IMR-90 (cell line): Measurements from ENCODE around the gene ELAVL1. TPM values are rescaled to one million over a fixed set of nuclear protein-coding genes. Genes with fewer than 3 reads are reported as not detected.

ENCODE experiments used
- ATAC-seq: fragments of 200-7000 bp; cut with Tn5 transposase; 2 replicates; pipeline ENCODE4 v1.9.1; 2020; ENCODE audit warnings: low read depth, mild to moderate bottlenecking, moderate library complexity
- BruUV-seq: library from RNA; stranded (reverse); fragments of 400-500 nt; replicated peaks from 2 replicates; lab custom pipeline; 2021; lab: Mats Ljungman, UMichigan
- CTCF ChIA-PET: fragments of 300-600 bp; formaldehyde crosslinking; extraction: SDS; loops from one replicate; lab custom pipeline; 2021; ENCODE audit warnings: antibody characterized with exemption; lab: Yijun Ruan, JAX
- POLR2A ChIA-PET: fragments of 300-600 bp; sonication (Branson Sonifier 250); formaldehyde crosslinking; loops from one replicate; lab custom pipeline; 2022; ENCODE audit warnings: antibody characterized with exemption; ENCODE audit not compliant: unreplicated experiment; lab: Charles Lee
- DNase-seq: peaks from one replicate; pipeline ENCODE4 v3.0.0; 2013
- H2AFZ ChIP-seq: replicated peaks from 2 replicates; pipeline ENCODE3; 2013; ENCODE audit warnings: low read length, mild to moderate bottlenecking; ENCODE audit not compliant: poor library complexity
- H2AK5ac ChIP-seq: 2 replicates; pipeline ENCODE4 v1.6.1; 2013; ENCODE audit warnings: low read depth, low read length, inconsistent platforms
- H2AK9ac ChIP-seq: replicated peaks from 2 replicates; pipeline ENCODE3; 2013; ENCODE audit warnings: mild to moderate bottlenecking, low read depth, low read length, moderate library complexity; ENCODE audit not compliant: poor library complexity
- H2BK120ac ChIP-seq: 2 replicates; pipeline ENCODE4 v1.6.1; 2013; ENCODE audit warnings: low read depth, low read length, inconsistent platforms
- H2BK15ac ChIP-seq: 3 replicates; pipeline ENCODE4 v1.6.1; 2013; ENCODE audit warnings: low read depth, low read length, inconsistent platforms
- H2BK20ac ChIP-seq: 2 replicates; pipeline ENCODE4 v1.6.1; 2013; ENCODE audit warnings: low read depth, mild to moderate bottlenecking, inconsistent platforms, low read length, moderate library complexity
- H2BK5ac ChIP-seq: 2 replicates; pipeline ENCODE4 v1.6.1; 2013; ENCODE audit warnings: mild to moderate bottlenecking, low read depth, low read length, inconsistent platforms; ENCODE audit not compliant: poor library complexity, severe bottlenecking
- H3K14ac ChIP-seq: replicated peaks from 2 replicates; pipeline ENCODE4 v1.6.1; 2013; ENCODE audit warnings: low read depth, low read length, inconsistent platforms
- H3K18ac ChIP-seq: 2 replicates; pipeline ENCODE4 v1.6.1; 2013; ENCODE audit warnings: low read depth, low read length, control low read depth
- H3K23ac ChIP-seq: 2 replicates; pipeline ENCODE4 v1.6.1; 2013; ENCODE audit warnings: low read depth, low read length, inconsistent platforms
- H3K27ac ChIP-seq: 2 replicates; pipeline ENCODE4 v1.5.1; 2013; ENCODE audit warnings: mild to moderate bottlenecking, control low read depth, low read length; ENCODE audit not compliant: insufficient read depth
- H3K27me3 ChIP-seq: 2 replicates; pipeline ENCODE4 v1.6.1; 2013; ENCODE audit warnings: low read length; ENCODE audit not compliant: control insufficient read depth, insufficient read depth
- H3K36me3 ChIP-seq: 2 replicates; pipeline ENCODE4 v1.6.1; 2013; ENCODE audit warnings: low read length, mixed read lengths; ENCODE audit not compliant: control insufficient read depth, insufficient read depth
- H3K4ac ChIP-seq: 2 replicates; pipeline ENCODE4 v1.6.1; 2013; ENCODE audit warnings: low read depth, low read length, inconsistent platforms
- H3K4me1 ChIP-seq: 2 replicates; pipeline ENCODE4 v1.6.1; 2013; ENCODE audit warnings: low read length, mixed read lengths; ENCODE audit not compliant: control insufficient read depth, insufficient read depth
- H3K4me2 ChIP-seq: 2 replicates; pipeline ENCODE4 v1.6.1; 2013; ENCODE audit warnings: low read depth, mild to moderate bottlenecking, control low read depth, low read length, moderate library complexity
- H3K4me3 ChIP-seq: 2 replicates; pipeline ENCODE4 v1.5.1; 2013; ENCODE audit warnings: low read depth, mild to moderate bottlenecking, control low read depth, low read length, moderate library complexity; ENCODE audit not compliant: insufficient read depth
- H3K56ac ChIP-seq: 2 replicates; pipeline ENCODE4 v1.6.1; 2013; ENCODE audit warnings: low read length, inconsistent platforms; ENCODE audit not compliant: insufficient read depth; ENCODE audit errors: extremely low read depth
- H3K79me1 ChIP-seq, 2 experiments: 2 replicates each; pipeline ENCODE4 v1.6.1; 2013; ENCODE audit warnings: low read length in 2 of 2, inconsistent platforms in 1 of 2, low read depth in 1 of 2
- H3K9ac ChIP-seq: 2 replicates; pipeline ENCODE4 v1.6.1; 2013; ENCODE audit warnings: low read depth, low read length, control low read depth
- H3K9me1 ChIP-seq: 2 replicates; pipeline ENCODE4 v1.6.1; 2013; ENCODE audit warnings: low read length, inconsistent platforms; ENCODE audit not compliant: insufficient read depth
- H3K9me3 ChIP-seq: 2 replicates; pipeline ENCODE4 v1.6.1; 2013; ENCODE audit warnings: low read length; ENCODE audit not compliant: control insufficient read depth, insufficient read depth
- H4K20me1 ChIP-seq: 2 replicates; pipeline ENCODE4 v1.6.1; 2013; ENCODE audit warnings: low read length, inconsistent platforms; ENCODE audit not compliant: insufficient read depth
- H4K5ac ChIP-seq: 2 replicates; pipeline ENCODE4 v1.6.1; 2013; ENCODE audit warnings: mild to moderate bottlenecking, low read depth, low read length, control low read depth
- H4K8ac ChIP-seq, 2 experiments: 2 replicates each; pipeline ENCODE4 v1.6.1; 2013; ENCODE audit warnings: low read depth in 2 of 2, low read length in 2 of 2, control low read depth in 1 of 2, inconsistent platforms in 1 of 2
- H4K91ac ChIP-seq: 2 replicates; pipeline ENCODE4 v1.6.1; 2013; ENCODE audit warnings: low read depth, low read length, inconsistent platforms; ENCODE audit not compliant: insufficient read depth
- BHLHE40 ChIP-seq: fragments of 150-350 bp; IDR thresholded peaks from 2 replicates; pipeline ENCODE4 v1.6.1; 2016; ENCODE audit warnings: mild to moderate bottlenecking, low read depth, low read length
- CEBPB ChIP-seq: IDR thresholded peaks from 2 replicates; pipeline ENCODE4 v1.6.1; 2012; ENCODE audit warnings: low read depth, low read length, improper control_type of control experiment
- CHD1 ChIP-seq: IDR thresholded peaks from 2 replicates; pipeline ENCODE4 v1.6.1; 2012; ENCODE audit warnings: low read depth, low read length, improper control_type of control experiment
- CTCF ChIP-seq: conservative IDR thresholded peaks from 2 replicates; pipeline ENCODE4 v1.5.1; 2012; ENCODE audit warnings: mild to moderate bottlenecking, low read depth, low read length, improper control_type of control experiment
- ELK1 ChIP-seq: fragments of 150-350 bp; IDR thresholded peaks from 2 replicates; pipeline ENCODE4 v1.6.1; 2016; ENCODE audit warnings: low read depth, mild to moderate bottlenecking, low read length, moderate library complexity, borderline replicate concordance
- FOS ChIP-seq: fragments of 150-350 bp; IDR thresholded peaks from 2 replicates; pipeline ENCODE4 v1.6.1; 2016; ENCODE audit warnings: low read depth, low read length
- MAFK ChIP-seq: IDR thresholded peaks from 2 replicates; pipeline ENCODE4 v1.6.1; 2012; ENCODE audit warnings: low read depth, low read length, improper control_type of control experiment
- MAZ ChIP-seq: IDR thresholded peaks from 2 replicates; pipeline ENCODE4 v1.6.1; 2012; ENCODE audit warnings: low read depth, mild to moderate bottlenecking, low read length, improper control_type of control experiment, moderate library complexity, borderline replicate concordance
- MXI1 ChIP-seq: IDR thresholded peaks from 2 replicates; pipeline ENCODE4 v1.6.1; 2012; ENCODE audit warnings: low read depth, mild to moderate bottlenecking, low read length, moderate library complexity, borderline replicate concordance
- NFE2L2 ChIP-seq: fragments of 150-350 bp; IDR thresholded peaks from 2 replicates; pipeline ENCODE4 v1.6.1; 2016; ENCODE audit warnings: low read depth, mild to moderate bottlenecking, low read length
- POLR2A ChIP-seq: IDR thresholded peaks from 2 replicates; pipeline ENCODE4 v1.6.1; 2012; ENCODE audit warnings: mild to moderate bottlenecking, low read depth, low read length
- RAD21 ChIP-seq: IDR thresholded peaks from 2 replicates; pipeline ENCODE4 v1.6.1; 2012; ENCODE audit warnings: low read length, improper control_type of control experiment
- RCOR1 ChIP-seq: IDR thresholded peaks from 2 replicates; pipeline ENCODE4 v1.6.1; 2012; ENCODE audit warnings: mild to moderate bottlenecking, low read length, improper control_type of control experiment; ENCODE audit not compliant: insufficient replicate concordance
- RFX5 ChIP-seq: IDR thresholded peaks from 2 replicates; pipeline ENCODE4 v1.8.0; 2012; ENCODE audit warnings: low read depth, mild to moderate bottlenecking, low read length, moderate library complexity
- SMC3 ChIP-seq: fragments of 150-350 bp; IDR thresholded peaks from 2 replicates; pipeline ENCODE4 v1.6.1; 2016; ENCODE audit warnings: low read depth, mild to moderate bottlenecking, antibody characterized with exemption, low read length, moderate library complexity
- USF2 ChIP-seq: fragments of 150-350 bp; IDR thresholded peaks from 2 replicates; pipeline ENCODE4 v1.6.1; 2017; ENCODE audit warnings: mild to moderate bottlenecking, antibody characterized with exemption, low read length, low read depth
- WGBS, 2 experiments: methylation state at CpG; one replicate each; pipeline versions ENCODE4 v1.1.5 to v1.1.7; 2013; ENCODE audit warnings: missing lambda C conversion rate in 2 of 2; ENCODE audit not compliant: insufficient read length in 1 of 2; ENCODE audit errors: extremely low coverage in 2 of 2; 5-methylcytosine and 5-hydroxymethylcytosine counted together
- dilution Hi-C: fragments of 300-500 bp; cut with HindIII; formaldehyde crosslinking; loops from one replicate; pipeline ENCODE4 v1.14.3; 2018; ENCODE audit warnings: low sequenced_read_pairs; ENCODE audit not compliant: unreplicated experiment
- in situ Hi-C: fragments of 300-500 bp; cut with MboI; formaldehyde crosslinking; loops from 3 replicates; pipeline ENCODE4 v1.14.3; 2019; ENCODE audit warnings: low sequenced_read_pairs, inconsistent platforms, mixed read lengths
- intact Hi-C: fragments of 100-400 bp; cut with micrococcal nuclease; formaldehyde crosslinking; loops from 2 replicates; pipeline ENCODE4 v1.10.0; 2022
- polyA plus RNA-seq, 3 experiments: library from polyadenylated mRNA; depleted of rRNA; stranded (reverse); fragments of >200 nt; gene quantifications; 2 replicates each; pipeline ENCODE4 v1.2.3, GENCODE V29; 2012; ENCODE audit warnings: low replicate concordance in 1 of 3
- total RNA-seq: library from RNA; depleted of rRNA; stranded (reverse); fragments of >200 nt; gene quantifications from 2 replicates; pipeline ENCODE4 v1.2.3, GENCODE V29; 2012

Gene ELAVL1
- total and polyA plus RNA-seq, 2 of the 4 experiments (the other 2 are of a cell fraction): 55.6 to 59.0 TPM

GRCh38 chr19:7980635-7981121 is 24.8 kb downstream of the ELAVL1 start:
- dilution Hi-C loops: no loop called here
- Histone ChIP-seq H3K79me1 (peaks cover 33 to 66% of the 10 kb centered on the region in 2 experiments), H3K9ac (no peak overlapping the region), H3K27ac (no peak overlapping the region), H3K4ac (no peak overlapping the region), H2AFZ (no peak overlapping the region), H3K9me1 (peaks cover 7% of the 10 kb centered on the region; the same call in 1 of the 2 replicates), H2AK9ac (no peak overlapping the region), H2BK20ac (no peak overlapping the region), H3K18ac (no peak overlapping the region), H2BK5ac (no peak overlapping the region), H4K20me1 (peaks cover 89% of the 10 kb centered on the region), H2AK5ac (no peak overlapping the region), H4K91ac (no peak overlapping the region), H3K4me3 (no peak overlapping the region), H3K23ac (no peak overlapping the region), H3K9me3 (no peaks in the 10 kb centered on the region), H4K5ac (no peak overlapping the region), H3K27me3 (no peaks in the 10 kb centered on the region), H3K56ac (no peak overlapping the region), H2BK15ac (no peak overlapping the region), H2BK120ac (no peak overlapping the region), H3K4me1 (no peaks in the 10 kb centered on the region; the same call in 1 of the 2 replicates), H3K4me2 (no peak overlapping the region), H4K8ac (no peak overlapping the region), H3K14ac (no peak overlapping the region), H3K36me3 (peaks cover 69% of the 10 kb centered on the region)
- in situ Hi-C loops: no loop called here
- ChIA-PET CTCF (no interaction called here), POLR2A (no interaction called here)
- intact Hi-C loops: no loop called here
- DNase-seq (no peak), ATAC-seq (no peak)
- TF ChIP-seq CTCF (no peak), BHLHE40 (no peak), ELK1 (no peak), NFE2L2 (no peak), MXI1 (no peak), FOS (no peak), RFX5 (no peak), RCOR1 (no peak), RAD21 (no peak), POLR2A (no peak), CHD1 (no peak), SMC3 (no peak), MAFK (no peak), CEBPB (no peak), USF2 (no peak), MAZ (no peak)
- 90% methylated on average over 5 of the region's 12 CpGs; no CpG with 5 or more reads in 1 of the 2 experiments for WGBS, 2 experiments
- BruUV-seq: no TSS peak
